Activated naive CD4-positive, alpha-beta T cell (primary cell): ENCODE results near the gene CEP131.

Experiments used
- DNase-seq, 4 experiments: peaks; one replicate each; lab custom pipeline; 2025; lab: John Stamatoyannopoulos, UW

The CEP131 gene

GRCh38 chr17:81199482-81199830, 23.3 kb downstream of the CEP131 start:
- DNase-seq = no peak

GRCh38 chr17:81198826-81199481, 23.8 kb downstream of the CEP131 start:
- no peak for DNase-seq

GRCh38 chr17:81197831-81198490, 24.8 kb downstream of the CEP131 start:
- DNase-seq = no peak

GRCh38 chr17:81197409-81197795, 25.4 kb downstream of the CEP131 start:
- DNase-seq = no peak

- DNase-seq = no peak
These were observed 26.0 kb downstream of the CEP131 start for GRCh38 chr17:81196505-81197408.

GRCh38 chr17:81195941-81196495, 26.7 kb downstream of the CEP131 start:
- no peak for DNase-seq

- no peak for DNase-seq
These were observed 27.5 kb downstream of the CEP131 start for GRCh38 chr17:81194941-81195901.

- DNase-seq = no peak
These were observed 28.5 kb downstream of the CEP131 start for GRCh38 chr17:81194225-81194760.

- no peak for DNase-seq
These were observed 29.1 kb downstream of the CEP131 start for GRCh38 chr17:81193470-81194224.

- DNase-seq = no peak
These were observed 29.7 kb downstream of the CEP131 start for GRCh38 chr17:81193051-81193410.

- no peak for DNase-seq
These were observed 30.2 kb downstream of the CEP131 start for GRCh38 chr17:81192386-81193050.

GRCh38 chr17:81191646-81192045, 31.1 kb downstream of the CEP131 start:
- DNase-seq = no peak

GRCh38 chr17:81191116-81191515, 31.6 kb downstream of the CEP131 start:
- no peak for DNase-seq

GRCh38 chr17:81190591-81190990, 32.2 kb downstream of the CEP131 start:
- DNase-seq = no peak

GRCh38 chr17:81189670-81190530, 32.9 kb downstream of the CEP131 start:
- no peak for DNase-seq

- no peak for DNase-seq
These were observed 33.7 kb downstream of the CEP131 start for GRCh38 chr17:81189016-81189415.

GRCh38 chr17:81188491-81188840, 34.3 kb downstream of the CEP131 start:
- DNase-seq = no peak

- no peak for DNase-seq
These were observed 34.9 kb downstream of the CEP131 start for GRCh38 chr17:81187586-81188490.
